Measurements from ENCODE around the gene NR0B2. TPM values are rescaled to one million over a fixed set of nuclear protein-coding genes. Genes with fewer than 3 reads are reported as not detected.
"Not testable (repeated sequence)": the region's sequence is repeated elsewhere in the genome, so short reads cannot be mapped to it uniquely, and the experiment has no call there.

The NR0B2 gene
- polyA plus RNA-seq, 2 of the 4 experiments (the other 2 are of a cell fraction), result not detected

DNA sequence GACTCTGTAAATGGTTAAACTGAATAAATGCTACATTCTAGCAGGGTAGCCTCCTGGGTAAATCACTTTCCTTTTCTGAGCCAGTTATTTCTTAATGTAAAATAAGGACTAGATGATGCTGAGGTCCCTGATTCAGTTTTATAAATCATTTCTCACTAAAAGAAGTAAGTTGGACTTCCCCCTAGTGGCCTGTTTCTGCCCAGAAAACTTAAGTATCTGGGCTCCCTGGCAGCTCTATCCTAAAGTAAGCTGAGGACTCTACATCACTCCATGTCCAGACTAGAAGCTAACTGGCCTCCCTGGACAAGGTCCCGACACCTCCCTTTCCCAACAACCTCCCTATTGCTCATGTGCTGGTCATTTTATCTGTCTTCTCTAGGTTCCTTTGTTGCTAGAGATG, 26.6 kb downstream of the NR0B2 start:
- TF ChIP-seq, protein P1, sequence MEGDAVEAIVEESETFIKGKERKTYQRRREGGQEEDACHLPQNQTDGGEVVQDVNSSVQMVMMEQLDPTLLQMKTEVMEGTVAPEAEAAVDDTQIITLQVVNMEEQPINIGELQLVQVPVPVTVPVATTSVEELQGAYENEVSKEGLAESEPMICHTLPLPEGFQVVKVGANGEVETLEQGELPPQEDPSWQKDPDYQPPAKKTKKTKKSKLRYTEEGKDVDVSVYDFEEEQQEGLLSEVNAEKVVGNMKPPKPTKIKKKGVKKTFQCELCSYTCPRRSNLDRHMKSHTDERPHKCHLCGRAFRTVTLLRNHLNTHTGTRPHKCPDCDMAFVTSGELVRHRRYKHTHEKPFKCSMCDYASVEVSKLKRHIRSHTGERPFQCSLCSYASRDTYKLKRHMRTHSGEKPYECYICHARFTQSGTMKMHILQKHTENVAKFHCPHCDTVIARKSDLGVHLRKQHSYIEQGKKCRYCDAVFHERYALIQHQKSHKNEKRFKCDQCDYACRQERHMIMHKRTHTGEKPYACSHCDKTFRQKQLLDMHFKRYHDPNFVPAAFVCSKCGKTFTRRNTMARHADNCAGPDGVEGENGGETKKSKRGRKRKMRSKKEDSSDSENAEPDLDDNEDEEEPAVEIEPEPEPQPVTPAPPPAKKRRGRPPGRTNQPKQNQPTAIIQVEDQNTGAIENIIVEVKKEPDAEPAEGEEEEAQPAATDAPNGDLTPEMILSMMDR (IDR thresholded peaks at IDR 0.05), result peak; percentile 37
- TF ChIP-seq MAZ (IDR thresholded peaks at IDR 0.05; ENCODE audit: borderline replicate concordance, low read depth, low read length), result no peak
- no peak for TF ChIP-seq CHD2 (IDR thresholded peaks at IDR 0.05; ENCODE audit: low read length, partially characterized antibody)
- no peak for TF ChIP-seq POLR2AphosphoS2 (conservative IDR thresholded peaks at IDR 0.05; ENCODE audit: low read length)
- no peak for TF ChIP-seq RARB (CRISPR knock-in tag; IDR thresholded peaks at IDR 0.05)
- TF ChIP-seq RAD21 (conservative IDR thresholded peaks at IDR 0.05 in 1 of 2, IDR thresholded peaks at IDR 0.05 in 1 of 2), result peak in 1 of 2 experiments; percentile 16; a peak in 1 of 5 replicates
- TF ChIP-seq, protein P2, sequence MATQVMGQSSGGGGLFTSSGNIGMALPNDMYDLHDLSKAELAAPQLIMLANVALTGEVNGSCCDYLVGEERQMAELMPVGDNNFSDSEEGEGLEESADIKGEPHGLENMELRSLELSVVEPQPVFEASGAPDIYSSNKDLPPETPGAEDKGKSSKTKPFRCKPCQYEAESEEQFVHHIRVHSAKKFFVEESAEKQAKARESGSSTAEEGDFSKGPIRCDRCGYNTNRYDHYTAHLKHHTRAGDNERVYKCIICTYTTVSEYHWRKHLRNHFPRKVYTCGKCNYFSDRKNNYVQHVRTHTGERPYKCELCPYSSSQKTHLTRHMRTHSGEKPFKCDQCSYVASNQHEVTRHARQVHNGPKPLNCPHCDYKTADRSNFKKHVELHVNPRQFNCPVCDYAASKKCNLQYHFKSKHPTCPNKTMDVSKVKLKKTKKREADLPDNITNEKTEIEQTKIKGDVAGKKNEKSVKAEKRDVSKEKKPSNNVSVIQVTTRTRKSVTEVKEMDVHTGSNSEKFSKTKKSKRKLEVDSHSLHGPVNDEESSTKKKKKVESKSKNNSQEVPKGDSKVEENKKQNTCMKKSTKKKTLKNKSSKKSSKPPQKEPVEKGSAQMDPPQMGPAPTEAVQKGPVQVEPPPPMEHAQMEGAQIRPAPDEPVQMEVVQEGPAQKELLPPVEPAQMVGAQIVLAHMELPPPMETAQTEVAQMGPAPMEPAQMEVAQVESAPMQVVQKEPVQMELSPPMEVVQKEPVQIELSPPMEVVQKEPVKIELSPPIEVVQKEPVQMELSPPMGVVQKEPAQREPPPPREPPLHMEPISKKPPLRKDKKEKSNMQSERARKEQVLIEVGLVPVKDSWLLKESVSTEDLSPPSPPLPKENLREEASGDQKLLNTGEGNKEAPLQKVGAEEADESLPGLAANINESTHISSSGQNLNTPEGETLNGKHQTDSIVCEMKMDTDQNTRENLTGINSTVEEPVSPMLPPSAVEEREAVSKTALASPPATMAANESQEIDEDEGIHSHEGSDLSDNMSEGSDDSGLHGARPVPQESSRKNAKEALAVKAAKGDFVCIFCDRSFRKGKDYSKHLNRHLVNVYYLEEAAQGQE (IDR thresholded peaks at IDR 0.05), result no peak
- H3K9me3 ChIP-seq, result no peaks in the 10 kb centered on the region
- no peak for FAIRE-seq
- ATAC-seq, result peak; percentile 51 to 58; a peak in 3 of 6 replicates
- DNase-seq (ENCODE audit: low read depth in 1 of 2, low spot score in 1 of 2), result peak; percentile 35 to 46
- ChIA-PET CTCF (interaction anchor here (0.6 to 3.0 kb wide), 25 partner anchors 8 to 289 kb away, joined by 3 to 14 read pairs (median 4); partner anchors contain the start of genes GPATCH3, NUDC and SFN), POLR2A (interaction anchor here (0.6 to 0.8 kb wide), 2 partner anchors 12 to 22 kb away, joined by 3 to 4 read pairs; no protein-coding TSS in a partner anchor)
- no peak overlapping the region for H3K4me3 ChIP-seq
- peaks cover 9% of the 10 kb centered on the region; the same call in 2 of the 3 replicates for H3K4me1 ChIP-seq
- no peak overlapping the region for H3K4me2 ChIP-seq
- 74% methylated on average over 1 of the region's 1 CpG for WGBS (ENCODE audit: missing lambda C conversion rate)
- no peak overlapping the region for H3K27ac ChIP-seq

DNA sequence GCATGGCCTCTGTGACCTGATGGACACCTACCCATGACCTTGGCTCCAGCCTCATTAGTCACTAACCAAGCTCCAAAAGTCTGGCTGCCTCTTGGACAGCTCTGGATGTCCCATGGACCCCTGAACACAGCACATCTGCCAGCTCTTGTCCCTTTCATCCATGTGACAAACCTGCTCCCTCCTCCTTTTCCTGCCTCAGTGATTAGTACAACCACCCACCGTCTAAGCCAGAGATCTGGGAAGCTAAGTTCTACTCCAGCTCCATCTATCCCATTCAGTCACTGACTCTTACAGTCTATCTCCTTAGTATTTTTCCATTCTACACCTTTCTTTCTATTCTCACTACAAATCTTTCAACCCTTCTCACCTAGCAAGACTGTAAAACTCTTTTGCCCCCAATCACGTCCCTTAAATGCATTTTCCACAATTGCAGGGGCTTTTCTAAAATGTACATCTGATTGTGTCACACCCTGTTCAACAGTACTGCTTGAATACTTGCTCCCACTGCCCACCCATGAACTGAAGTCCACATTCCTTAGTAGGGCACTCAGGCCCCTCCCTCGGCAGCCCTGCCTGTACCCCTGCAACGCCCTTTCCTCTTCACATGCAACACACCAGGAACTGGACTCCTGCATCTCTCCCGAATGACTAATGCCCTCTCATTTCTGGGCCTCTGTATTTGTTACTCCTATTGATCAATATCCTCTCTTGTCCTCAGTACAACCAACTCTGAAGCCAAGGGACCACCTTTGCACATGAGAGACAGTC, 30.9 kb downstream of the NR0B2 start:
- CTCF ChIA-PET, result interaction anchor here (0.9 to 10.7 kb wide), 5 partner anchors 17 to 285 kb away, joined by 3 to 69 read pairs (median 6); partner anchors contain the start of gene GPATCH3
- no peaks in the 10 kb centered on the region for H3K4me1 ChIP-seq
- H3K4me3 ChIP-seq, result no peak overlapping the region
- no peaks in the 10 kb centered on the region for H3K9me3 ChIP-seq
- H3K27ac ChIP-seq, result no peak overlapping the region
- ATAC-seq, result no peak
- DNase-seq (ENCODE audit: low read depth in 1 of 2, low spot score in 1 of 2), result no peak
- POLR2A ChIA-PET, result no interaction called here
- WGBS (ENCODE audit: missing lambda C conversion rate), result 90% methylated on average over 5 of the region's 5 CpGs
- FAIRE-seq, result no peak
- no peak overlapping the region for H3K4me2 ChIP-seq
- TF ChIP-seq NPAS2 (CRISPR knock-in tag; IDR thresholded peaks at IDR 0.05; ENCODE audit: borderline replicate concordance), result no peak

DNA sequence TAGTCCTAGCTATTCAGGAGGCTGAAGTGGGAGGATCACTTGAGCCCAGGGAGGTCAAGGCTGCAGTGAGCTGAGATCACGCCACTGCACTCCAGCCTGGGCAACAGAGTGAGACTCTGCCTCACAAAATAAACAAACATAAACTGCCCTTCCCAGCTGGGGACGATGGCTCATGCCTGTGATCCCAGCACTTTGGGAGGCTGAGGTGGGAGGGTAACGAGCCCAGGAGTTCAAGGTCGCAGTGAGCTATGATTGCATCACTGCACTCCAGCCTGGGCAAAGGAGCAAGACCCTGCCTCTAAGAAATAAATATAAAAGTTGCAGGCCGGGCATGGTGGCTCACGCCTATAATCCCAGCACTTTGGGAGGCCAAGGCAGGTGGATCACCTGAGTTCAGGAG, 32.2 kb downstream of the NR0B2 start:
- DNase-seq (ENCODE audit: low read depth in 1 of 2, low spot score in 1 of 2); H3K4me2 ChIP-seq; H3K4me3 ChIP-seq; H3K4me1 ChIP-seq; H3K9me3 ChIP-seq; ATAC-seq; H3K27ac ChIP-seq; FAIRE-seq; POLR2A ChIA-PET: not testable (repeated sequence)
- WGBS (ENCODE audit: missing lambda C conversion rate), result 90% methylated on average over 5 of the region's 6 CpGs
- CTCF ChIA-PET, result interaction anchor here (0.7 to 10.7 kb wide), 10 partner anchors 16 to 284 kb away, joined by 3 to 69 read pairs (median 4); partner anchors contain the start of genes GPATCH3 and SFN

DNA sequence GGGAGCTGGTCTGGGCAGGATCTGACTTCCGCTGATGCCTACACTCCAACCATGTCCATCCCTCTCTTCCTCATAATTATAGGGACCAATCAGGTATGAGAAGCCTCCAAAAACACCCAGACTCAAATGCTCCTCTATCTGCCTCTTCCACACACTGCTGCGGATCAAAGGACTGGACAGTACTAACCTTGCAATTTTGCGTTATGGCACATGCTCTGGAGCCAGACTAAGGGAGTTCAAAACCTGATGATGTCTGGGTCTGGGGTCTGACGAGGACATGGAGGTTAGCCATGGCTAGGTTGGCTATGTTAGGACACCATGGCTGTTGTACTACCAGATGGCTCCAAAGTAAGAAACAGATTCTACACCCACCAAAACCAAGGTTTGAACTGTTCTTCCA, 34.0 kb downstream of the NR0B2 start:
- DNase-seq (ENCODE audit: low read depth in 1 of 2, low spot score in 1 of 2), result no peak
- no peak for FAIRE-seq
- ChIA-PET CTCF (interaction anchor here (0.9 to 10.7 kb wide), 8 partner anchors 10 to 282 kb away, joined by 3 to 69 read pairs (median 10); partner anchors contain the start of genes GPATCH3 and GPN2), POLR2A (interaction anchor here (0.6 to 1.3 kb wide), 2 partner anchors 14 to 15 kb away, joined by 3 to 4 read pairs; no protein-coding TSS in a partner anchor)
- no peaks in the 10 kb centered on the region for H3K4me1 ChIP-seq
- no peaks in the 10 kb centered on the region for H3K9me3 ChIP-seq
- 96% methylated on average over 3 of the region's 4 CpGs for WGBS (ENCODE audit: missing lambda C conversion rate)
- no peak overlapping the region for H3K4me2 ChIP-seq
- H3K4me3 ChIP-seq, result no peak overlapping the region
- no peak for ATAC-seq
- no peak overlapping the region for H3K27ac ChIP-seq
- TF ChIP-seq NR3C1 (IDR thresholded peaks at IDR 0.05), result no peak
- no peak for TF ChIP-seq ESRRA (IDR thresholded peaks at IDR 0.05; ENCODE audit: borderline replicate concordance, low read length)
- no peak for TF ChIP-seq ZFP36 (IDR thresholded peaks at IDR 0.05; ENCODE audit: borderline replicate concordance, partially characterized antibody)
- TF ChIP-seq TP53 (CRISPR knock-in tag; IDR thresholded peaks at IDR 0.05), result no peak
- TF ChIP-seq CHD4 (IDR thresholded peaks at IDR 0.05; ENCODE audit: borderline replicate concordance), result no peak
- TF ChIP-seq FOSL2 (IDR thresholded peaks at IDR 0.05), result no peak
- TF ChIP-seq FOSL2 (CRISPR knock-in tag; IDR thresholded peaks at IDR 0.05), result no peak
- TF ChIP-seq, protein P3, sequence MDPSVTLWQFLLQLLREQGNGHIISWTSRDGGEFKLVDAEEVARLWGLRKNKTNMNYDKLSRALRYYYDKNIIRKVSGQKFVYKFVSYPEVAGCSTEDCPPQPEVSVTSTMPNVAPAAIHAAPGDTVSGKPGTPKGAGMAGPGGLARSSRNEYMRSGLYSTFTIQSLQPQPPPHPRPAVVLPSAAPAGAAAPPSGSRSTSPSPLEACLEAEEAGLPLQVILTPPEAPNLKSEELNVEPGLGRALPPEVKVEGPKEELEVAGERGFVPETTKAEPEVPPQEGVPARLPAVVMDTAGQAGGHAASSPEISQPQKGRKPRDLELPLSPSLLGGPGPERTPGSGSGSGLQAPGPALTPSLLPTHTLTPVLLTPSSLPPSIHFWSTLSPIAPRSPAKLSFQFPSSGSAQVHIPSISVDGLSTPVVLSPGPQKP (IDR thresholded peaks at IDR 0.05; ENCODE audit: low read depth, low read length), result no peak
- no peak for TF ChIP-seq SREBF2 (IDR thresholded peaks at IDR 0.05)
- TF ChIP-seq, protein P4, sequence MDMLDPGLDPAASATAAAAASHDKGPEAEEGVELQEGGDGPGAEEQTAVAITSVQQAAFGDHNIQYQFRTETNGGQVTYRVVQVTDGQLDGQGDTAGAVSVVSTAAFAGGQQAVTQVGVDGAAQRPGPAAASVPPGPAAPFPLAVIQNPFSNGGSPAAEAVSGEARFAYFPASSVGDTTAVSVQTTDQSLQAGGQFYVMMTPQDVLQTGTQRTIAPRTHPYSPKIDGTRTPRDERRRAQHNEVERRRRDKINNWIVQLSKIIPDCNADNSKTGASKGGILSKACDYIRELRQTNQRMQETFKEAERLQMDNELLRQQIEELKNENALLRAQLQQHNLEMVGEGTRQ (IDR thresholded peaks at IDR 0.05), result no peak
- no peak for TF ChIP-seq CBX8 (IDR thresholded peaks at IDR 0.05)
- no peak for TF ChIP-seq KDM5A (IDR thresholded peaks at IDR 0.05)
- TF ChIP-seq FOXS1 (CRISPR knock-in tag; IDR thresholded peaks at IDR 0.05), result no peak
- no peak for TF ChIP-seq NPAS2 (CRISPR knock-in tag; IDR thresholded peaks at IDR 0.05; ENCODE audit: borderline replicate concordance)

Measured in A549 (cell line).